ENCODE results near the gene SYT9. TPM values are rescaled to one million over a fixed set of nuclear protein-coding genes. Genes with fewer than 3 reads are reported as not detected.

Gene SYT9
- total and polyA plus RNA-seq, 9 of the 15 experiments (the other 6 are each of a cell fraction or from before 2014, with no cell fraction given): 0.01 TPM; not detected in 8

GRCh38 chr11:7471071-7471470 is 219.4 kb downstream of the SYT9 start:
- intact Hi-C loops (cut with micrococcal nuclease) (no loop called here), in situ Hi-C loops (cut with MboI) (no loop called here)
- ATAC-seq (no peak), DNase-seq (ENCODE audit: extremely low read depth in 1 of 4, low spot score in 3 of 4) (no peak), FAIRE-seq (no peak)
- no peak overlapping the region for H3K4me3 ChIP-seq
- no peak overlapping the region for H3K9ac ChIP-seq (ENCODE audit: insufficient read depth in 1 of 2, low read depth in 2 of 2, low read length in 2 of 2)
- H3K9me1 ChIP-seq (ENCODE audit: control insufficient read depth, insufficient read depth, low read length): no peaks in the 10 kb centered on the region
- TF ChIP-seq MEIS2 (IDR thresholded peaks at IDR 0.05; ENCODE audit: partially characterized antibody) (no peak), U2AF2 (optimal IDR thresholded peaks at IDR 0.05; ENCODE audit: low read depth, low read length) (no peak), SMARCC2 (IDR thresholded peaks at IDR 0.05; ENCODE audit: low read depth) (no peak), ZNF717 (CRISPR knock-in tag; IDR thresholded peaks at IDR 0.05) (no peak), ZNF511 (CRISPR knock-in tag; IDR thresholded peaks at IDR 0.05) (no peak)
- no peaks in the 10 kb centered on the region for H3K79me2 ChIP-seq (ENCODE audit: control insufficient read depth, insufficient read depth, low read length)
- no TSS peak for BruUV-seq (replicated peaks)
- H3K9me3 ChIP-seq (replicated peaks; ENCODE audit: control insufficient read depth, insufficient read depth, low read depth, low read length): no peaks in the 10 kb centered on the region
- no peak overlapping the region for H2AFZ ChIP-seq (ENCODE audit: low read depth, low read length)
- H3K27ac ChIP-seq (ENCODE audit: extremely low read depth, low read depth, low read length): no peak overlapping the region
- no peaks in the 10 kb centered on the region for H3K36me3 ChIP-seq (ENCODE audit: control insufficient read depth, insufficient read depth, low read length)
- H3K4me2 ChIP-seq (ENCODE audit: insufficient read depth, low read length): no peak overlapping the region
- CTCF ChIA-PET (ENCODE audit: low intra/inter-chr PET ratio): interaction anchor here (0.6 kb wide), 1 partner anchor 8 kb away, joined by 5 read pairs; no protein-coding TSS in a partner anchor
- H3K4me1 ChIP-seq (replicated peaks in 1 of 2; ENCODE audit: control insufficient read depth in 2 of 2, insufficient read depth in 2 of 2, low read length in 2 of 2): no peaks in the 10 kb centered on the region
- POLR2A ChIA-PET: interaction anchor here (0.5 to 1.3 kb wide), 3 partner anchors 8 to 1464 kb away, joined by 3 to 4 read pairs (median 3); no protein-coding TSS in a partner anchor
- peaks cover 0 to 4% of the 10 kb centered on the region in 2 experiments; a peak in 1 of 5 replicates for H3K27me3 ChIP-seq (ENCODE audit: control insufficient read depth in 2 of 2, insufficient read depth in 2 of 2, low read length in 2 of 2)
- no peaks in the 10 kb centered on the region for H4K20me1 ChIP-seq (replicated peaks; ENCODE audit: control insufficient read depth, insufficient read depth, low read length)
- 0% methylated on average over 3 of the region's 7 CpGs for WGBS (ENCODE audit: insufficient coverage, low coverage, missing lambda C conversion rate)

GRCh38 chr11:7473717-7474116 is 222.0 kb downstream of the SYT9 start:
- no peaks in the 10 kb centered on the region for H3K36me3 ChIP-seq (ENCODE audit: control insufficient read depth, insufficient read depth, low read length)
- no peaks in the 10 kb centered on the region for H3K4me1 ChIP-seq (replicated peaks in 1 of 2; ENCODE audit: control insufficient read depth in 2 of 2, insufficient read depth in 2 of 2, low read length in 2 of 2)
- DNase-seq (ENCODE audit: extremely low read depth in 1 of 4, low spot score in 3 of 4): no peak
- H4K20me1 ChIP-seq (replicated peaks; ENCODE audit: control insufficient read depth, insufficient read depth, low read length): no peaks in the 10 kb centered on the region
- no peaks in the 10 kb centered on the region for H3K9me3 ChIP-seq (replicated peaks; ENCODE audit: control insufficient read depth, insufficient read depth, low read depth, low read length)
- intact Hi-C loops (cut with micrococcal nuclease) (no loop called here), in situ Hi-C loops (cut with MboI) (no loop called here)
- ChIA-PET CTCF (ENCODE audit: low intra/inter-chr PET ratio) (no interaction called here), POLR2A (no interaction called here)
- FAIRE-seq: no peak
- H2AFZ ChIP-seq (ENCODE audit: low read depth, low read length): no peak overlapping the region
- H3K79me2 ChIP-seq (ENCODE audit: control insufficient read depth, insufficient read depth, low read length): no peaks in the 10 kb centered on the region
- ATAC-seq: no peak
- no peak overlapping the region for H3K4me2 ChIP-seq (ENCODE audit: insufficient read depth, low read length)
- no peak overlapping the region for H3K27ac ChIP-seq (ENCODE audit: extremely low read depth, low read depth, low read length)
- WGBS (ENCODE audit: insufficient coverage, low coverage, missing lambda C conversion rate): 0% methylated on average over 1 of the region's 1 CpG
- H3K27me3 ChIP-seq (ENCODE audit: control insufficient read depth in 2 of 2, insufficient read depth in 2 of 2, low read length in 2 of 2): no peaks in the 10 kb centered on the region
- H3K9ac ChIP-seq (ENCODE audit: insufficient read depth in 1 of 2, low read depth in 2 of 2, low read length in 2 of 2): no peak overlapping the region
- BruUV-seq (replicated peaks): no TSS peak
- H3K4me3 ChIP-seq: no peak overlapping the region
- no peaks in the 10 kb centered on the region for H3K9me1 ChIP-seq (ENCODE audit: control insufficient read depth, insufficient read depth, low read length)
- TF ChIP-seq NFIX (CRISPR knock-in tag; IDR thresholded peaks at IDR 0.05; ENCODE audit: low read depth) (no peak), PRDM10 (IDR thresholded peaks at IDR 0.05; ENCODE audit: partially characterized antibody) (no peak), ZNF253 (CRISPR knock-in tag; conservative IDR thresholded peaks at IDR 0.05) (no peak), DEAF1 (CRISPR knock-in tag; IDR thresholded peaks at IDR 0.05) (no peak), SREBF2 (CRISPR knock-in tag; IDR thresholded peaks at IDR 0.05) (no peak), HNRNPLL (IDR thresholded peaks at IDR 0.05; ENCODE audit: low read depth, low read length, poor library complexity, severe bottlenecking) (no peak)
